Keratinocyte (primary cell): Measurements from ENCODE around the gene MCRS1. TPM values are rescaled to one million over a fixed set of nuclear protein-coding genes. Genes with fewer than 3 reads are reported as not detected.

ENCODE experiments used
- DNase-seq: peaks from one replicate; pipeline ENCODE4 v3.0.0-alpha.2; 2011; ENCODE audit warnings: low read depth, missing footprints, low spot score
- FAIRE-seq: peaks from 2 replicates; lab custom pipeline; 2011; peaks lifted over from hg19 to GRCh38; lab: Jason Lieb, UNC
- H2AFZ ChIP-seq: 2 replicates; pipeline ENCODE4 v1.6.0; 2012; ENCODE audit warnings: low read length, control low read depth, inconsistent platforms; ENCODE audit not compliant: control insufficient read depth
- H3K27ac ChIP-seq: 2 replicates; pipeline ENCODE4 v1.5.1; 2011; ENCODE audit warnings: low read length; ENCODE audit not compliant: control insufficient read depth, insufficient read depth
- H3K27me3 ChIP-seq: 3 replicates; pipeline ENCODE4 v1.6.0; 2011; ENCODE audit warnings: low read length; ENCODE audit not compliant: control insufficient read depth, insufficient read depth; ENCODE audit errors: extremely low read depth
- H3K36me3 ChIP-seq, 2 experiments: 2 replicates in 1 of 2; 3 replicates in 1 of 2; pipeline ENCODE4 v1.5.1; 2011; ENCODE audit warnings: low read length in 2 of 2, mild to moderate bottlenecking in 1 of 2; ENCODE audit not compliant: control insufficient read depth in 2 of 2, insufficient read depth in 2 of 2; ENCODE audit errors: extremely low read depth in 1 of 2
- H3K4me1 ChIP-seq: 3 replicates; pipeline ENCODE4 v1.5.1; 2011; ENCODE audit warnings: low read length; ENCODE audit not compliant: control insufficient read depth, insufficient read depth; ENCODE audit errors: extremely low read depth
- H3K4me2 ChIP-seq: 3 replicates; pipeline ENCODE4 v1.6.0; 2011; ENCODE audit warnings: low read depth, low read length; ENCODE audit not compliant: control insufficient read depth, insufficient read depth; ENCODE audit errors: extremely low read depth
- H3K4me3 ChIP-seq, 3 experiments: fragments of 200-600 bp in 1 of 3; sonication (generic) in 1 of 3; 2 replicates in 2 of 3; 3 replicates in 1 of 3; pipeline ENCODE4 v1.5.1; 2011 to 2016; ENCODE audit warnings: low read length in 3 of 3, mild to moderate bottlenecking in 3 of 3, control low read depth in 2 of 3, inconsistent platforms in 1 of 3, low read depth in 1 of 3, mixed read lengths in 1 of 3, mixed run types in 1 of 3, moderate library complexity in 1 of 3; ENCODE audit not compliant: control insufficient read depth in 2 of 3, insufficient read depth in 2 of 3; ENCODE audit errors: extremely low read depth in 1 of 3
- H3K79me2 ChIP-seq: 2 replicates; pipeline ENCODE4 v1.6.0; 2012; ENCODE audit warnings: low read length; ENCODE audit not compliant: control insufficient read depth, insufficient read depth
- H3K9ac ChIP-seq: 3 replicates; pipeline ENCODE4 v1.6.0; 2011; ENCODE audit warnings: low read length; ENCODE audit not compliant: control insufficient read depth, insufficient read depth; ENCODE audit errors: extremely low read depth
- H3K9me1 ChIP-seq: 3 replicates; pipeline ENCODE4 v1.6.0; 2011; ENCODE audit warnings: low read length; ENCODE audit not compliant: control insufficient read depth, insufficient read depth; ENCODE audit errors: extremely low read depth
- H3K9me3 ChIP-seq: 2 replicates; pipeline ENCODE4 v1.5.1; 2012; ENCODE audit warnings: low read depth, low read length; ENCODE audit not compliant: control insufficient read depth
- H4K20me1 ChIP-seq: 3 replicates; pipeline ENCODE4 v1.6.0; 2011; ENCODE audit warnings: low read length; ENCODE audit not compliant: control insufficient read depth, insufficient read depth; ENCODE audit errors: extremely low read depth
- EZH2 ChIP-seq: IDR thresholded peaks from one replicate; pipeline ENCODE4 v1.6.1; 2012; ENCODE audit warnings: inconsistent platforms, mild to moderate bottlenecking, low read length, moderate library complexity
- dilution Hi-C: fragments of 300-500 bp; cut with MboI; formaldehyde crosslinking; loops from one replicate; pipeline ENCODE4 v1.7.0; 2020; ENCODE audit warnings: low sequenced_read_pairs; ENCODE audit not compliant: extremely low pct_ligation_motif_present
- polyA plus RNA-seq, 5 experiments: library from polyadenylated mRNA; depleted of rRNA in 3 of 5; stranded (reverse) in 3 of 5; stranded (forward) in 1 of 5; unstranded in 1 of 5; fragments of >200 nt; gene quantifications; 1 replicate in 1 of 5; 2 replicates in 3 of 5; 3 replicates in 1 of 5; pipeline versions ENCODE4 v1.2.1 to v1.2.3, GENCODE V29; 2011 to 2012; ENCODE audit warnings: missing spikeins in 2 of 5, low read depth in 1 of 5, low replicate concordance in 1 of 5
- TF ChIP-seq, protein P1 (sequence below), 3 experiments: IDR thresholded peaks in 1 of 3; conservative IDR thresholded peaks in 1 of 3; optimal IDR thresholded peaks in 1 of 3; 2 replicates in 2 of 3; 3 replicates in 1 of 3; pipeline versions ENCODE3 to v1.5.1; 2011; ENCODE audit warnings: low read length in 3 of 3, mild to moderate bottlenecking in 3 of 3, moderate library complexity in 2 of 3, control low read depth in 1 of 3, inconsistent platforms in 1 of 3; ENCODE audit not compliant: insufficient read depth in 2 of 3; ENCODE audit errors: extremely low read depth in 1 of 3

Gene MCRS1
- polyA plus RNA-seq, 1 donor (not counting 4 experiments of a cell fraction or from before 2014, with no cell fraction given) = 40.7 TPM

DNA sequence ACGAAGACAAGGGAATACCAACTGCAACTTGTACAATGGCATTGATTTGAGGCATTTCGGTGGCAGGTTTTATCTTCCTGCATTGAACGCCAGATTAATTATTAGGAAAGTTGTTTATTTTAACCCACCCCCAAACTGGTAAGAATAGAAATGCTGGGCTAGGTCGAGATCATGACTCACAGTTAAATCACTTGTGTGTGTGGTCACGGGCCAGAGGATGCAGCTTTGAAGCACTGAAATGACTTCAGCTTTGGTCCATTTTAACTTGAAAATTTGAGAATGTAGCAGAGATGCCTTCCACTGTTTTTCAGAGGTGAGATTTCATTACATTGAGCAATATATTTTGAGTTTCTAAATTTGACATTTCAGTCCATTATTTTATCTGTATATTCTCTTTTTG, 52.7 kb downstream of the MCRS1 start:
- H3K4me3 ChIP-seq = no peak overlapping the region
- H3K4me2 ChIP-seq = no peak overlapping the region
- H3K9me1 ChIP-seq = no peaks in the 10 kb centered on the region
- TF ChIP-seq EZH2 = no peak
- TF ChIP-seq, protein P1, sequence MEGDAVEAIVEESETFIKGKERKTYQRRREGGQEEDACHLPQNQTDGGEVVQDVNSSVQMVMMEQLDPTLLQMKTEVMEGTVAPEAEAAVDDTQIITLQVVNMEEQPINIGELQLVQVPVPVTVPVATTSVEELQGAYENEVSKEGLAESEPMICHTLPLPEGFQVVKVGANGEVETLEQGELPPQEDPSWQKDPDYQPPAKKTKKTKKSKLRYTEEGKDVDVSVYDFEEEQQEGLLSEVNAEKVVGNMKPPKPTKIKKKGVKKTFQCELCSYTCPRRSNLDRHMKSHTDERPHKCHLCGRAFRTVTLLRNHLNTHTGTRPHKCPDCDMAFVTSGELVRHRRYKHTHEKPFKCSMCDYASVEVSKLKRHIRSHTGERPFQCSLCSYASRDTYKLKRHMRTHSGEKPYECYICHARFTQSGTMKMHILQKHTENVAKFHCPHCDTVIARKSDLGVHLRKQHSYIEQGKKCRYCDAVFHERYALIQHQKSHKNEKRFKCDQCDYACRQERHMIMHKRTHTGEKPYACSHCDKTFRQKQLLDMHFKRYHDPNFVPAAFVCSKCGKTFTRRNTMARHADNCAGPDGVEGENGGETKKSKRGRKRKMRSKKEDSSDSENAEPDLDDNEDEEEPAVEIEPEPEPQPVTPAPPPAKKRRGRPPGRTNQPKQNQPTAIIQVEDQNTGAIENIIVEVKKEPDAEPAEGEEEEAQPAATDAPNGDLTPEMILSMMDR (optimal IDR thresholded peaks at IDR 0.05 in 1 of 3, IDR thresholded peaks at IDR 0.05 in 1 of 3, conservative IDR thresholded peaks at IDR 0.05 in 1 of 3; ENCODE audit: extremely low read depth in 1 of 3, insufficient read depth in 2 of 3, low read length in 3 of 3) = no peak
- FAIRE-seq (peak; percentile 77), DNase-seq (no peak)
- H4K20me1 ChIP-seq = no peaks in the 10 kb centered on the region
- H2AFZ ChIP-seq = no peak overlapping the region
- no peak overlapping the region for H3K9ac ChIP-seq
- H3K36me3 ChIP-seq = peaks cover 4 to 6% of the 10 kb centered on the region in 2 experiments
- H3K27ac ChIP-seq = no peak overlapping the region
- no peaks in the 10 kb centered on the region for H3K27me3 ChIP-seq
- no peaks in the 10 kb centered on the region for H3K79me2 ChIP-seq
- dilution Hi-C loops = no loop called here
- H3K9me3 ChIP-seq = no peaks in the 10 kb centered on the region
- peaks cover 13% of the 10 kb centered on the region for H3K4me1 ChIP-seq

DNA sequence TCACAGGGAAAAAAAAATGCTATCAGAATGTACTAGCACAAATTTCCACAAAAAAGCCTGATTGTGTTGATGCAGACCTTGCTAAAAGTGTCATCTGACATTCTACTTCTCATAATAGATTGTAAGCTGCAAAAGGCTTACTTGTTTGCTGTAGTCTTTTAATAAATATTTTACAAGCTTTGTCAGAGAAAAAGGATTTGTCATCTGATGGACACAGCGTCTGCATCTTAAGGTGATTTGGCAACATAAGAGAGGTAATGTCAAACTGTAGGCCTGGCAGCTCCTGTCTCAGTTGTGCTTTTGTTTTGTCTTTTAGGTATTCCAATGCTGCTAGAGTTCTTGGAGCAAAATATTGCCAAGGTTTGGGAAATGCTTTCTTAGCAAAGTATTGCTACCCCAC, 55.4 kb downstream of the MCRS1 start:
- no peak overlapping the region for H3K9ac ChIP-seq

More for the DNA sequence above, 55.4 kb downstream of the MCRS1 start:
- Histone ChIP-seq H4K20me1 (no peaks in the 10 kb centered on the region), H3K27me3 (no peaks in the 10 kb centered on the region), H3K79me2 (no peaks in the 10 kb centered on the region), H3K36me3 (peaks cover 4 to 5% of the 10 kb centered on the region in 2 experiments), H3K4me3 (no peak overlapping the region), H3K9me3 (no peaks in the 10 kb centered on the region), H3K4me2 (no peak overlapping the region), H3K9me1 (no peaks in the 10 kb centered on the region), H3K4me1 (peaks cover 13% of the 10 kb centered on the region), H2AFZ (no peak overlapping the region), H3K27ac (no peak overlapping the region)
- TF ChIP-seq EZH2 = no peak
- TF ChIP-seq, protein P1 (optimal IDR thresholded peaks at IDR 0.05 in 1 of 3, IDR thresholded peaks at IDR 0.05 in 1 of 3, conservative IDR thresholded peaks at IDR 0.05 in 1 of 3; ENCODE audit: extremely low read depth in 1 of 3, insufficient read depth in 2 of 3, low read length in 3 of 3) = no peak
- dilution Hi-C loops = no loop called here
- FAIRE-seq = no peak
- no peak for DNase-seq
